ENCODE results near the gene PTPN1. TPM values are rescaled to one million over a fixed set of nuclear protein-coding genes. Genes with fewer than 3 reads are reported as not detected.

PTPN1 gene
- total and polyA plus RNA-seq, 10 of the 15 experiments (the other 5 are each of a cell fraction or from before 2014, with no cell fraction given) = 15.9 to 74.7 (median 43.9) TPM

GRCh38 chr20:50533061-50533460 lies 22.9 kb downstream of the PTPN1 start:
- ATAC-seq (no peak), DNase-seq (ENCODE audit: low read depth, low spot score) (no peak), FAIRE-seq (no peak)
- intact Hi-C loops (cut with micrococcal nuclease; ENCODE audit: unreplicated experiment) = no loop called here
- Histone ChIP-seq H3K9me3 (replicated peaks; ENCODE audit: control insufficient read depth, insufficient read depth, low read length) (peaks cover 2% of the 10 kb centered on the region; the same call in 2 of the 3 replicates), H3K27me3 (replicated peaks in 1 of 2; ENCODE audit: control insufficient read depth in 2 of 2, insufficient read depth in 2 of 2, low read length in 1 of 2) (no peaks in the 10 kb centered on the region), H4K20me1 (ENCODE audit: control insufficient read depth, insufficient read depth) (peaks cover under 1% of the 10 kb centered on the region; the same call in 1 of the 2 replicates), H3K9ac (ENCODE audit: control insufficient read depth, insufficient read depth, low read length) (no peak overlapping the region), H3K79me2 (ENCODE audit: control insufficient read depth, insufficient read depth, low read length) (peaks cover 89% of the 10 kb centered on the region), H3K36me3 (ENCODE audit: control insufficient read depth in 2 of 2, insufficient read depth in 2 of 2, low read length in 1 of 2) (peaks cover 3 to 5% of the 10 kb centered on the region in 2 experiments; a peak in 3 of 4 replicates), H3K27ac (ENCODE audit: control insufficient read depth, insufficient read depth) (no peak overlapping the region), H3K4me3 (no peak overlapping the region), H2AFZ (ENCODE audit: control insufficient read depth, low read depth, low read length) (no peak overlapping the region), H3K4me1 (ENCODE audit: control insufficient read depth, insufficient read depth, low read length) (peaks cover 22% of the 10 kb centered on the region), H3K4me2 (ENCODE audit: control insufficient read depth, insufficient read depth) (no peak overlapping the region)
- WGBS (ENCODE audit: insufficient coverage, insufficient replicate concordance, low lambda C conversion rate, missing lambda C conversion rate) = 30% methylated on average over 3 of the region's 3 CpGs
- ChIA-PET SMC1A (ENCODE audit: uncharacterized antibody, unreplicated experiment) (interaction anchor here (73.1 to 95.1 kb wide), 2 partner anchors 13 to 24 kb away, joined by 2799 read pairs; partner anchors contain the start of gene PTPN1), RAD21 (ENCODE audit: unreplicated experiment) (no interaction called here), CTCF (interaction anchor here (0.9 to 1.6 kb wide), 2 partner anchors 9 to 40 kb away, joined by 3 read pairs; no protein-coding TSS in a partner anchor), POLR2A (interaction anchor here (0.6 kb wide), 1 partner anchor 1251 kb away, joined by 6 read pairs; no protein-coding TSS in a partner anchor)
- no TSS peak for BruUV-seq (replicated peaks)
- in situ Hi-C loops (cut with MboI) = no loop called here
- no peak for TF ChIP-seq ZNF217 (IDR thresholded peaks at IDR 0.05)
- TF ChIP-seq FOS (IDR thresholded peaks at IDR 0.05; ENCODE audit: borderline replicate concordance, extremely low read depth, insufficient read length) = no peak
- TF ChIP-seq IRF4 (IDR thresholded peaks at IDR 0.05; ENCODE audit: low read depth, low read length) = no peak
- no peak for TF ChIP-seq SIX5 (IDR thresholded peaks at IDR 0.05; ENCODE audit: low read depth, low read length, severe bottlenecking)
- TF ChIP-seq ZNF24 (IDR thresholded peaks at IDR 0.05) = no peak
- TF ChIP-seq IRF5 (IDR thresholded peaks at IDR 0.05; ENCODE audit: borderline replicate concordance) = no peak
- no peak for TF ChIP-seq ATF2 (IDR thresholded peaks at IDR 0.05; ENCODE audit: low read length)
- no peak for TF ChIP-seq E2F8 (IDR thresholded peaks at IDR 0.05; ENCODE audit: low read depth, partially characterized antibody)
- no peak for TF ChIP-seq RELA (IDR thresholded peaks at IDR 0.05; ENCODE audit: borderline replicate concordance, partially characterized antibody)
- TF ChIP-seq TARDBP (IDR thresholded peaks at IDR 0.05; ENCODE audit: borderline replicate concordance) = no peak
- TF ChIP-seq YBX1 (IDR thresholded peaks at IDR 0.05) = no peak
- TF ChIP-seq PKNOX1 (IDR thresholded peaks at IDR 0.05) = no peak
- no peak for TF ChIP-seq SUPT20H (IDR thresholded peaks at IDR 0.05; ENCODE audit: borderline replicate concordance, control insufficient read depth, low read depth, low read length)
- no peak for TF ChIP-seq HDAC6 (IDR thresholded peaks at IDR 0.05; ENCODE audit: unreplicated experiment)
- TF ChIP-seq BHLHE40 (IDR thresholded peaks at IDR 0.05; ENCODE audit: borderline replicate concordance in 1 of 2, low read depth in 2 of 2, low read length in 1 of 2) = no peak
- TF ChIP-seq EGR1 (IDR thresholded peaks at IDR 0.05; ENCODE audit: borderline replicate concordance in 1 of 2, low read depth in 2 of 2, low read length in 2 of 2) = no peak

Data from GM12878 (cell line).